ENCODE measurements around the gene RAD23A.

Gene RAD23A

DNA sequence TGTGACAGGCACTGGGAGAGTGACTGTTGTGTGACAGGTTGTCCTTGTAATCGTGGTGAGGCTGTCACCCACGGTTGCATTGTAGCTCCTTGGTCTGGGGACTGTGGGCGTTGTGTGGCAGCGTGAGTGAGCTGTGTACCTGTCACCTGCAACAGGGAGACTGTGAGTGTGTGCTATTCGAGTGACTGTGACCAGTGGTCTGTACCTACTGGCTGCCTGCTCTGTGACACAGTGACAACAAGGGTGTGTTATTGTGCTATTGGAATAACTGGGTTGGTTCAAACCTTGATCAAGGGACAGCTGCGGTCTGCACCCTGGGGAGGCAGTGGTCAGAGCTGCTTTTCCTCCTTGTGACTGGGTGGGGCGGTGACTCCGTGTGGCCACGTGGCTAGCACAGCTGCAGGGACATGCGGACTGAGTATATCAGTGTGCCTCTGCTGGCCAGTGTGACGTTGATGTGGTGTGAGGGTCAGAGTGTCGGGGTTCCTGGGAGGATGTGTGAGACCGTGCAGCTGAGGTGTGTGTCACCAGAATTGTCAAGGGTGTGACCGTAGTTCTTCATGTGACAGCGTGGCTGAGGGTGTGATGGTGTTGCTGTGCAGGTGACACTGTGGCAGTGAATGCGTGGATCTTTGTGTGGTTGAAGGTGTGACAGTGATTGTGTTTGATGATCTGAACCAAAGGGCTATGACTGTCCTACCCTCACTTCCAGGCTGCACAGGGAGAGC is 39.6 kb downstream of the RAD23A start:
- DNase-seq, result no peak

DNA sequence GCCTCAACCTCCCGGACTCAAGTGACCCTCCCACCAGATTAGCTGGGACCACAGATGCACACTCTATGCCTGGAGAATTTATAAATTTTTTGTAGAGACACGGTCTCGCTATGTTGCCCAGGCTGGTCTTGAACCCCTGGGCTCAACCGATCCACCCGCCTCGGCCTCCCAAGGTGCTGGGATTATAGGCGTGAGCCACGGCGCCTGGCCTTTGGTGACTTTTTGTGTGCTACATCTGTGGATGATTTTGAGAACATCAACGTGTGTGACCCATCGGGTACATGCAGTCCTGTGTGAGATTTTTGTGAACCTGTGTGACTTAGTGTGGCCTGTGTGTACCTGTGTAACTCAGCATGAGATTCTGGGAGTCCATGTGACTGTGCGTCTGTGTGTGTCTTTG is 41.1 kb downstream of the RAD23A start:
- DNase-seq, result no peak

DNA sequence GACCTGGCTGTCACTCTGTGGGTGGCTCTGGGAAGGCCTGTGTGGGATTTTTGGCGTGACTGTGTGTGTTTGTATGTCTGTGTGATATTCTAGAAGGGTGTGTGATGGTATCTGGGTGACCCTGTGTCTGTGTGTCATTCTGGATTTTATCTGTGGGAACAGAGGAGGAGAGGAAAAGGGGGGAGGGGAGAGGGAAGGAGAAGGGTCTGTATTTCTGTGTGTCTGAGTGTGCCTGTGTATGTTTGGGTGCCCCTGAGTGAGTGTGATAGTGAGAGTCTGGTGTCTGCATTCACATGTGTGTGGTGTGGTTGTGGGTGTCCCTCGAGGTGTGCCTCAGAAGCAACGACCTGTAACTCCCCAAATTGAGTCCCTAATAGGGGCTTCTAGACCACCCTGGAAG is 41.5 kb downstream of the RAD23A start:
- DNase-seq, result no peak

DNA sequence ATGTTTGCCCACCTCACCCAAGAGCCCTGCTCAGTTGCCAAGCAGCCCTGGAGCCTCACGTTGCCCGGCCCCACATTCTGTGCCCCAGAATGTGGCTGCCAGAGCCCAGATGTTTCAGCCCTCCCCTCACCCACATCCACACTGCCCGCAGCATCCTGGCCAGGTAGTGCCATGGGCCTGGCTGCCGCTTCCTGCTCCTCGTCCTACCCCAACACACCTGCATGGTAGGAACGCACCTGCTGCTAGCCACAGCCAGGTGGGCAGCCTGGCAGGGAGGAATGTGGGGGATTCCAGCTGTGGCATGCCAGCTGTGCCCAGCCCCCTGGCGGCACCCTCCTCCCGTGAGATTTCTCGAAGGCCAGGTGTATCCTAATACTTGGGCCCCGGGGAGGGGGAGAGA is 42.1 kb downstream of the RAD23A start:
- no peak for DNase-seq

GRCh38 chr19:12990431-12990830 is 44.8 kb downstream of the RAD23A start:
- DNase-seq, result no peak

- no peak for DNase-seq
These were observed 45.2 kb downstream of the RAD23A start for GRCh38 chr19:12990853-12991252.

GRCh38 chr19:12991296-12991695 is 45.6 kb downstream of the RAD23A start:
- no peak for DNase-seq

DNA sequence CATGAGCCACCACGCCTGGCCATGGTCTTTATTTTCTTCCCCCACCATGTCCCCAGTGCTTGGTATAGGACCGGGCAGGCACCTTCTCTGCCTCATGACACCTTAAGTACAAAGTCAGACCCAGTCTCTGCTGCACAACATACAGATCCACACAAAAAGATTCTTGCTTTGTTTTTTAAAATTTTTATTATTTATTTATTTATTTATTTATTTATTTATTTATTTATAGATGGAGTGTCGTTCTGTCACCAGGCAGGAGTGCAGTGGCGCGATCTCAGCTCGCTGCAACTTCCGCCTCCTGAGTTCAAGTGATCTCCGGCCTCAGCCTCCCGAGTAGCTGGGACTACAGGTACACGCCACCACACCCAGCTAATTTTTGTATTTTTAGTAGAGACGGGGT is 47.1 kb downstream of the RAD23A start:
- no peak for DNase-seq

DNA sequence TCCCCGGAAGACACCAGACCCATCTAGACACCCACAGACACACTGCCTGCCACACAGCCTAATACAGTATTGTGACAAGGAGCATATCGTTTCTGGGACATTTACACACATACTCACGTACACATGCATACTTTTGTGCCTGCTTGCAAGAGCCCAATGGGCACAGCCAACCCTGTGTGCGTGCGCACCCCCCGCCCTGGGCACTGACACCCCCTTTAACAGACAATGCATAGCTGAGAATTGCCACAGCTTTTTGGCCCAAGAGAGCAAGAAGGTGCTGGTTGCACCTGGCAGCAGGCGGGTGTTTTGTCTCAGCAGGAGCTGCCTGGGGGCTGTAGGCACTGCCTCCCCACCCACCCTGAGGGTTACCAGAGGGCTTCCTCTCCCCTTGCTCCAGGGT is 47.9 kb downstream of the RAD23A start:
- no peak for DNase-seq

- DNase-seq, result peak; percentile 60 to 69
These were observed 49.3 kb downstream of the RAD23A start, which contains the start of gene NFIX for GRCh38 chr19:12994701-12995595. Gene NFIX, plus strand, starts transcription at chr19:12995475. Its CDS starts 363 bp downstream, at chr19:12995838.

GRCh38 chr19:12995596-12996405 is 50.1 kb downstream of the RAD23A start:
- no peak for DNase-seq

- no peak for DNase-seq
These were observed 50.9 kb downstream of the RAD23A start for GRCh38 chr19:12996406-12997094.

DNA sequence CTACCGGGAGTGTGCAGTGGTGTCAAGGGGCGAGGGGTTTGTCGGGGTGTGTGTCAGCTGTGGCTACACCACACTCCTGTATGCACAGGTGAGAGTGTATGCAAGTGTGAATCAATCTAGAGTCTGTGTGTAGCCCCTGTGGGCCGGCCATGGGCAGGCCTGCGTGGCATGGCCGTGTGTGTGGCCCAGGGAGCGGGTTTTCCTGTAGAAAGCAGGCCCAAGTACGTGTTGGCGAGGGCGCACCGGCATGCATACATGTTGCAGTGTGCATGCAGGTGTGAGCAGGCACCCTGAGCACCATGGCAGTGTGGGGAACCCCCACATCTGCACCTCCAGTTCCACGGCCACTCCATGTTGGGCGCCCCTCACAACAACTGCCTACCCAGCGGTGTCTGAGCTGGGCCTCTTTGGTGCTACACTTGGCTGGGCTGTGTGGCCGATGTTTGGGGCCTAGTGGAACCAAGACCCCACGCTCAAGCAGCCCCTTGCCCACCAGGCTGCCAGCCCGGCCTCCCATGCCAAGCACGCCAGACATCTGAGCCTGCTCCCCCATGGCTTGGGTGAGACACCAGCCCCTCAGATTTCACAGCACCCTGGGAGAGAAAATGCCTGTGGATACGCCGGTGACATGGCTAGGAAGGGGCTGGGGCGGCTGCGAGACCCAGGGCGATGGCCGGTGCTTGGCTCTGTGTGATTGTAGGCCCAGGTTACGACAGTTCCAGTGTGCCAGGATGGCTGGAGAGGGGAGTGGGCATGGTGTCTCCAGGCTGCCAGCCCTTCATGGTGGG is 51.7 kb downstream of the RAD23A start:
- DNase-seq, result no peak

- no peak for DNase-seq
These were observed 52.6 kb downstream of the RAD23A start for GRCh38 chr19:12997967-12998940.

- DNase-seq, result no peak
These were observed 55.5 kb downstream of the RAD23A start for GRCh38 chr19:13001166-13001501.

GRCh38 chr19:13001502-13002165 is 56.0 kb downstream of the RAD23A start:
- DNase-seq, result no peak

DNA sequence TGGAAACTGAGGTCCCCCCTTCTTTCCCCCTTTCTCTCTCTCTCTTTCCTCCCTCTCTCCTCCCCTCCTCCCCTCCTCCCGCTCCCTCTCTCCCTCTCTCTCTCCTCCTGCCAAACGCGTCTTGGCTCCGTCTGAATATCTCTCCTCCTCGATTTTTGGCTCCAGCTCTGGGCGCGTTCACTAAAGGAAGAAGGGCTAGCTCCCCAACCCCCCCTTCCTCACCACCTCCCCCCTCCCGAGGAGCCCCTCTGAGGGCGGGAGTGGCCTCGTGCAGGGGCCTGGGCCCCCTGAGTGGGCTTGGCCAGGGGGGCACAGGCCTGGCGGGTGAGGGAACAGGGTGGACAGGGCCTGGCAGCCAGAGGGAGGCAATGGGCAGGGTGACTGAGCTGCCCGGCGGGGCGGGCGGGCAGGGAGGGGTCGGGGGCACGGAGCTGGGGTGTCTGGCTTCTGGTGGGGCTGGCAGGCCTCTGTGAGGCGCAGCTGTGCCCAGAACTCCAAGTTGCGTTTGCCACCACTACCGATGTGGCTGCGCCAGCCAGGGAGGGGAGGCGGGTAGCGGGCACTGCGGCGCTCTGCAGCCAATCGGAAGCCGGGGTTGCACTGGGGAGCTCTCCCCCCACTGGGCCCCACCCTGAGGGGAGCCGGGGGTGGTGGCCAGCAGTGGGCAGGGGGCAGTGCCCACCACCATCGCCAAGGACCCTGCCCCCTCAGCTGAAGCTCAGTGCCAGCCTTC is 56.7 kb downstream of the RAD23A start:
- no peak for DNase-seq

GRCh38 chr19:13003081-13003480 is 57.4 kb downstream of the RAD23A start:
- no peak for DNase-seq
